ENCODE measurements around the gene PRSS57. TPM values are rescaled to one million over a fixed set of nuclear protein-coding genes. Genes with fewer than 3 reads are reported as not detected.
A peak's percentile ranks its signal among the peaks of the same experiment; 100 is the strongest.

The PRSS57 gene
- polyA plus RNA-seq, 1 donor (not counting 4 experiments of a cell fraction or from before 2014, with no cell fraction given) = not detected

GRCh38 chr19:638906-639252 is 56.4 kb downstream of the PRSS57 start:
- no peaks in the 10 kb centered on the region for H3K9me3 ChIP-seq (ENCODE audit: control insufficient read depth, low read depth, low read length)
- no peak overlapping the region for H3K4me3 ChIP-seq (ENCODE audit: control insufficient read depth in 2 of 3, extremely low read depth in 1 of 3, insufficient read depth in 2 of 3, low read depth in 1 of 3, low read length in 3 of 3)
- DNase-seq (ENCODE audit: low read depth, low spot score) = no peak
- TF ChIP-seq EZH2 (IDR thresholded peaks at IDR 0.05; ENCODE audit: low read length) (no peak), CTCF (optimal IDR thresholded peaks at IDR 0.05 in 1 of 3, IDR thresholded peaks at IDR 0.05 in 1 of 3, conservative IDR thresholded peaks at IDR 0.05 in 1 of 3; ENCODE audit: extremely low read depth in 1 of 3, insufficient read depth in 2 of 3, low read length in 3 of 3) (no peak)
- no peaks in the 10 kb centered on the region for H3K79me2 ChIP-seq (ENCODE audit: control insufficient read depth, insufficient read depth, low read length)
- H3K4me2 ChIP-seq (ENCODE audit: control insufficient read depth, extremely low read depth, insufficient read depth, low read depth, low read length) = peak overlapping the region; percentile 78
- peaks cover 10% of the 10 kb centered on the region for H3K4me1 ChIP-seq (ENCODE audit: control insufficient read depth, extremely low read depth, insufficient read depth, low read length)
- no peaks in the 10 kb centered on the region for H3K9me1 ChIP-seq (ENCODE audit: control insufficient read depth, extremely low read depth, insufficient read depth, low read length)
- FAIRE-seq = no peak
- no peaks in the 10 kb centered on the region for H3K36me3 ChIP-seq (ENCODE audit: control insufficient read depth in 2 of 2, extremely low read depth in 1 of 2, insufficient read depth in 2 of 2, low read length in 2 of 2)
- peak overlapping the region; percentile 41 for H3K9ac ChIP-seq (ENCODE audit: control insufficient read depth, extremely low read depth, insufficient read depth, low read length)
- no peak overlapping the region for H3K27ac ChIP-seq (ENCODE audit: control insufficient read depth, insufficient read depth, low read length)
- H4K20me1 ChIP-seq (ENCODE audit: control insufficient read depth, extremely low read depth, insufficient read depth, low read length) = no peaks in the 10 kb centered on the region
- no peaks in the 10 kb centered on the region for H3K27me3 ChIP-seq (ENCODE audit: control insufficient read depth, extremely low read depth, insufficient read depth, low read length)
- dilution Hi-C loops (cut with MboI; ENCODE audit: extremely low pct_ligation_motif_present, low sequenced_read_pairs) = no loop called here
- no peak overlapping the region for H2AFZ ChIP-seq (ENCODE audit: control insufficient read depth, low read length)

Other genes with a start within 250 kb of the PRSS57 start
- 2.2 to 9.9 TPM (median 2.5 TPM) in 3 replicates for gene SHC2, start 234.4 kb downstream of the PRSS57 start, polyA plus RNA-seq
- gene MADCAM1, start 199.0 kb downstream of the PRSS57 start, polyA plus RNA-seq = 0.05 to 0.12 TPM (median 0.07 TPM) in 3 replicates
- 1.4 to 3.3 TPM (median 1.9 TPM) in 3 replicates for gene TPGS1, start 188.0 kb downstream of the PRSS57 start, polyA plus RNA-seq
- gene CDC34, start 163.7 kb downstream of the PRSS57 start, polyA plus RNA-seq = 47.5 to 72.0 TPM (median 48.6 TPM) in 3 replicates
- not detected in 3 replicates for gene GZMM, start 151.4 kb downstream of the PRSS57 start, polyA plus RNA-seq
- 388 to 552 TPM (median 537 TPM) in 3 replicates for gene BSG, start 122.9 kb downstream of the PRSS57 start, polyA plus RNA-seq
- 0.13 to 0.56 TPM (median 0.26 TPM) in 3 replicates for gene HCN2, start 105.6 kb downstream of the PRSS57 start, polyA plus RNA-seq
- 20.9 to 53.6 TPM (median 33.3 TPM) in 3 replicates for gene POLRMT, start 61.9 kb downstream of the PRSS57 start, polyA plus RNA-seq
- 0.05 TPM in 1 of 3 replicates, not detected in the others for gene FGF22, start 55.6 kb downstream of the PRSS57 start, polyA plus RNA-seq
- gene RNF126, start 32.2 kb downstream of the PRSS57 start, polyA plus RNA-seq = 8.2 to 30.0 TPM (median 14.8 TPM) in 3 replicates
- gene FSTL3, start 19.1 kb downstream of the PRSS57 start, polyA plus RNA-seq = 54.4 to 105 TPM (median 66.0 TPM) in 3 replicates
- gene PALM, start 13.5 kb upstream of the PRSS57 start, polyA plus RNA-seq = 0.09 to 0.46 TPM in 2 of 3 replicates, not detected in the other
- 17.5 to 25.4 TPM (median 25.0 TPM) in 3 replicates for gene MISP, start 55.7 kb upstream of the PRSS57 start, polyA plus RNA-seq
- 117 to 180 TPM (median 130 TPM) in 3 replicates for gene PTBP1, start 102.0 kb upstream of the PRSS57 start, polyA plus RNA-seq
- 0.02 to 0.08 TPM in 2 of 3 replicates, not detected in the other for gene PLPPR3, start 126.5 kb upstream of the PRSS57 start, polyA plus RNA-seq
- gene AZU1, start 132.4 kb upstream of the PRSS57 start, polyA plus RNA-seq = not detected in 3 replicates
- gene PRTN3, start 145.5 kb upstream of the PRSS57 start, polyA plus RNA-seq = not detected in 3 replicates
- not detected in 3 replicates for gene ELANE, start 156.9 kb upstream of the PRSS57 start, polyA plus RNA-seq
- gene CFD, start 164.2 kb upstream of the PRSS57 start, polyA plus RNA-seq = 0.37 to 1.6 TPM (median 0.47 TPM) in 3 replicates
- 9.7 to 20.3 TPM (median 12.0 TPM) in 3 replicates for gene MED16, start 197.7 kb upstream of the PRSS57 start, polyA plus RNA-seq
- not detected in 3 replicates for gene RNU6-9, start 198.0 kb upstream of the PRSS57 start, polyA plus RNA-seq
- gene R3HDM4, start 217.8 kb upstream of the PRSS57 start, polyA plus RNA-seq = 33.5 to 48.0 TPM (median 47.9 TPM) in 3 replicates
- not detected in 3 replicates for gene KISS1R, start 221.9 kb upstream of the PRSS57 start, polyA plus RNA-seq
- gene ARID3A, start 230.6 kb upstream of the PRSS57 start, polyA plus RNA-seq = 2.6 to 3.4 TPM (median 3.1 TPM) in 3 replicates

Measured in keratinocyte (primary cell).